ENCODE results near the gene ADAMTSL4.

DNA sequence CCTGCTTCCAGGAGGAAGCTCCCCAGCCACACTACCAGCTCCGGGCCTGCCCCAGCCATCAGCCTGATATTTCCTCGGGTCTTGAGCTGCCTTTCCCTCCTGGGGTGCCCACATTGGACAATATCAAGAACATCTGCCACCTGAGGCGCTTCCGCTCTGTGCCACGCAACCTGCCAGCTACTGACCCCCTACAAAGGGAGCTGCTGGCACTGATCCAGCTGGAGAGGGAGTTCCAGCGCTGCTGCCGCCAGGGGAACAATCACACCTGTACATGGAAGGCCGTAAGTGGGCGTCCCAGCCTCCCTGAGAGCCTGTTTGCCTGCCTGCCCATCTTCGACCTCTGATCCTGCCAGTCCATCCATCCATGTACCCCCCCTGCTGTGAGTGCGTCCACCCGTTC, 37.7 kb upstream of the ADAMTSL4 start:
- TF ChIP-seq, protein P1, sequence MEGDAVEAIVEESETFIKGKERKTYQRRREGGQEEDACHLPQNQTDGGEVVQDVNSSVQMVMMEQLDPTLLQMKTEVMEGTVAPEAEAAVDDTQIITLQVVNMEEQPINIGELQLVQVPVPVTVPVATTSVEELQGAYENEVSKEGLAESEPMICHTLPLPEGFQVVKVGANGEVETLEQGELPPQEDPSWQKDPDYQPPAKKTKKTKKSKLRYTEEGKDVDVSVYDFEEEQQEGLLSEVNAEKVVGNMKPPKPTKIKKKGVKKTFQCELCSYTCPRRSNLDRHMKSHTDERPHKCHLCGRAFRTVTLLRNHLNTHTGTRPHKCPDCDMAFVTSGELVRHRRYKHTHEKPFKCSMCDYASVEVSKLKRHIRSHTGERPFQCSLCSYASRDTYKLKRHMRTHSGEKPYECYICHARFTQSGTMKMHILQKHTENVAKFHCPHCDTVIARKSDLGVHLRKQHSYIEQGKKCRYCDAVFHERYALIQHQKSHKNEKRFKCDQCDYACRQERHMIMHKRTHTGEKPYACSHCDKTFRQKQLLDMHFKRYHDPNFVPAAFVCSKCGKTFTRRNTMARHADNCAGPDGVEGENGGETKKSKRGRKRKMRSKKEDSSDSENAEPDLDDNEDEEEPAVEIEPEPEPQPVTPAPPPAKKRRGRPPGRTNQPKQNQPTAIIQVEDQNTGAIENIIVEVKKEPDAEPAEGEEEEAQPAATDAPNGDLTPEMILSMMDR (IDR thresholded peaks at IDR 0.05; ENCODE audit: low read length): no peak
- TF ChIP-seq EZH2 (optimal IDR thresholded peaks at IDR 0.05; ENCODE audit: low read depth, low read length): no peak
- TF ChIP-seq EZH2phosphoT487 (IDR thresholded peaks at IDR 0.05; ENCODE audit: low read length): no peak

All from MM.1S (cell line).